H1 (cell line): ENCODE data around the gene PLD3. TPM values are rescaled to one million over a fixed set of nuclear protein-coding genes. Genes with fewer than 3 reads are reported as not detected.

Source experiments
- CTCF ChIA-PET: fragments of 300-600 bp; sonication (Branson Sonifier 250); formaldehyde crosslinking; loops from one replicate; lab custom pipeline; 2021; ENCODE audit not compliant: partially characterized antibody; lab: Charles Lee
- POLR2A ChIA-PET: fragments of 300-600 bp; sonication (Branson Sonifier 250); formaldehyde crosslinking; loops from one replicate; lab custom pipeline; 2021; ENCODE audit warnings: inconsistent platforms; ENCODE audit not compliant: partially characterized antibody; lab: Charles Lee
- DNase-seq, 2 experiments: peaks; one replicate each; pipeline versions ENCODE4 v3.0.0 to v3.0.0-alpha.2; 2010 to 2022; ENCODE audit warnings: low spot score in 2 of 2, low read depth in 1 of 2, mixed read lengths in 1 of 2
- FAIRE-seq: peaks from 2 replicates; lab custom pipeline; 2011; peaks lifted over from hg19 to GRCh38; lab: Jason Lieb, UNC
- H2AFZ ChIP-seq: 2 replicates; pipeline ENCODE4 v1.8.1; 2012; ENCODE audit warnings: low read length, inconsistent platforms
- H2AK5ac ChIP-seq: 2 replicates; pipeline ENCODE4 v1.6.1; 2013; ENCODE audit warnings: low read depth, low read length
- H2BK120ac ChIP-seq: replicated peaks from 2 replicates; pipeline ENCODE3; 2013; ENCODE audit warnings: low read depth, low read length, inconsistent platforms
- H2BK12ac ChIP-seq: 2 replicates; pipeline ENCODE4 v1.6.1; 2013; ENCODE audit warnings: low read depth, low read length
- H2BK15ac ChIP-seq: 2 replicates; pipeline ENCODE4 v1.6.1; 2013; ENCODE audit warnings: low read length
- H2BK20ac ChIP-seq: 2 replicates; pipeline ENCODE4 v1.6.1; 2013; ENCODE audit warnings: low read length
- H2BK5ac ChIP-seq: 2 replicates; pipeline ENCODE4 v1.6.1; 2013; ENCODE audit warnings: low read depth, low read length
- H3K14ac ChIP-seq: 2 replicates; pipeline ENCODE4 v1.6.1; 2013; ENCODE audit warnings: inconsistent platforms; ENCODE audit not compliant: insufficient read length
- H3K18ac ChIP-seq: 2 replicates; pipeline ENCODE4 v1.6.1; 2013; ENCODE audit warnings: low read length; ENCODE audit errors: extremely low read depth
- H3K23ac ChIP-seq: 2 replicates; pipeline ENCODE4 v1.6.1; 2013; ENCODE audit warnings: inconsistent platforms; ENCODE audit not compliant: insufficient read length
- H3K23me2 ChIP-seq: 2 replicates; pipeline ENCODE4 v1.6.1; 2013; ENCODE audit warnings: low read depth, low read length
- H3K27ac ChIP-seq: 2 replicates; pipeline ENCODE4 v1.6.1; 2011; ENCODE audit warnings: low read depth, low read length, inconsistent platforms
- H3K27me3 ChIP-seq, 4 experiments: replicated peaks in 1 of 4; 1 replicate in 1 of 4; 2 replicates in 3 of 4; pipeline versions ENCODE4 v1.6.1 to v1.8.1; 2011 to 2013; ENCODE audit warnings: low read length in 3 of 4, mild to moderate bottlenecking in 3 of 4, inconsistent platforms in 2 of 4, mixed read lengths in 2 of 4, moderate library complexity in 1 of 4; ENCODE audit not compliant: control insufficient read depth in 3 of 4, insufficient read depth in 3 of 4; ENCODE audit errors: extremely low read depth in 1 of 4
- H3K36me3 ChIP-seq, 4 experiments: 2 replicates each; pipeline versions ENCODE4 v1.6.1 to v1.8.1; 2011 to 2013; ENCODE audit warnings: mild to moderate bottlenecking in 4 of 4, low read length in 3 of 4, moderate library complexity in 2 of 4, control low read depth in 1 of 4, inconsistent platforms in 1 of 4; ENCODE audit not compliant: insufficient read depth in 4 of 4, control insufficient read depth in 2 of 4
- H3K4ac ChIP-seq: replicated peaks from 2 replicates; pipeline ENCODE3; 2013; ENCODE audit warnings: low read length, low read depth, mixed read lengths, inconsistent platforms; ENCODE audit not compliant: insufficient read length
- H3K4me1 ChIP-seq, 4 experiments: replicated peaks in 1 of 4; 1 replicate in 1 of 4; 2 replicates in 3 of 4; pipeline versions ENCODE4 v1.6.1 to v1.8.1; 2011 to 2013; ENCODE audit warnings: low read length in 3 of 4, inconsistent platforms in 2 of 4, mixed read lengths in 1 of 4; ENCODE audit not compliant: insufficient read depth in 4 of 4, control insufficient read depth in 3 of 4
- H3K4me2 ChIP-seq, 2 experiments: 2 replicates each; pipeline versions ENCODE4 v1.6.1 to v1.8.1; 2011 to 2013; ENCODE audit warnings: low read depth in 2 of 2, low read length in 2 of 2, control low read depth in 1 of 2, inconsistent platforms in 1 of 2, mild to moderate bottlenecking in 1 of 2; ENCODE audit not compliant: insufficient read depth in 1 of 2
- H3K4me3 ChIP-seq, 4 experiments: fragments of 200-600, 300-600 bp in 1 of 4; sonication (generic), shearing (Covaris generic), sonication (Bioruptor Twin) in 1 of 4; 2 replicates each; pipeline versions ENCODE4 v1.5.1 to v1.8.1; 2011 to 2016; ENCODE audit warnings: low read length in 4 of 4, low read depth in 3 of 4, control low read depth in 2 of 4, inconsistent platforms in 2 of 4, mild to moderate bottlenecking in 2 of 4, mixed read lengths in 1 of 4, moderate library complexity in 1 of 4; ENCODE audit not compliant: insufficient read depth in 2 of 4; ENCODE audit errors: extremely low read depth in 1 of 4
- H3K56ac ChIP-seq: replicated peaks from 2 replicates; pipeline ENCODE3; 2013; ENCODE audit warnings: low read depth, mild to moderate bottlenecking, mixed read lengths, low read length, inconsistent platforms; ENCODE audit not compliant: insufficient read length
- H3K79me1 ChIP-seq: 2 replicates; pipeline ENCODE4 v1.6.1; 2013; ENCODE audit warnings: low read depth, low read length, control low read depth
- H3K79me2 ChIP-seq, 2 experiments: 2 replicates each; pipeline versions ENCODE4 v1.6.1 to v1.8.1; 2012 to 2013; ENCODE audit warnings: low read length in 2 of 2, mild to moderate bottlenecking in 2 of 2, inconsistent platforms in 1 of 2; ENCODE audit not compliant: insufficient read depth in 2 of 2, control insufficient read depth in 1 of 2
- H3K9ac ChIP-seq, 4 experiments: replicated peaks in 1 of 4; 1 replicate in 1 of 4; 2 replicates in 3 of 4; pipeline versions ENCODE4 v1.6.1 to v1.8.1; 2011 to 2013; ENCODE audit warnings: low read depth in 3 of 4, low read length in 3 of 4, control low read depth in 2 of 4, mild to moderate bottlenecking in 2 of 4, moderate library complexity in 2 of 4, inconsistent platforms in 1 of 4; ENCODE audit errors: extremely low read depth in 1 of 4
- H3K9me3 ChIP-seq, 2 experiments: 2 replicates each; pipeline versions ENCODE4 v1.6.1 to v1.8.1; 2012 to 2013; ENCODE audit warnings: mild to moderate bottlenecking in 2 of 2, moderate library complexity in 2 of 2, control low read depth in 1 of 2, inconsistent platforms in 1 of 2, low read depth in 1 of 2, low read length in 1 of 2, mixed read lengths in 1 of 2; ENCODE audit not compliant: insufficient read depth in 2 of 2
- H4K20me1 ChIP-seq, 2 experiments: replicated peaks in 1 of 2; 2 replicates each; pipeline versions ENCODE3 to v1.8.1; 2011 to 2013; ENCODE audit warnings: inconsistent platforms in 2 of 2, low read length in 2 of 2, mild to moderate bottlenecking in 1 of 2; ENCODE audit not compliant: insufficient read depth in 2 of 2, control insufficient read depth in 1 of 2
- H4K5ac ChIP-seq: 2 replicates; pipeline ENCODE4 v1.6.1; 2013; ENCODE audit warnings: low read length, low read depth, mixed read lengths, inconsistent platforms; ENCODE audit not compliant: insufficient read length
- H4K8ac ChIP-seq: 2 replicates; pipeline ENCODE4 v1.8.0; 2013; ENCODE audit warnings: mild to moderate bottlenecking, moderate library complexity, low read length, inconsistent platforms; ENCODE audit not compliant: insufficient read depth; ENCODE audit errors: extremely low read depth
- H4K91ac ChIP-seq: replicated peaks from 2 replicates; pipeline ENCODE3; 2013; ENCODE audit warnings: low read length, mixed read lengths, inconsistent platforms; ENCODE audit not compliant: insufficient read length
- ASH2L ChIP-seq: fragments of 200-600, 300-600 bp; sonication (generic); IDR thresholded peaks from one replicate; pipeline ENCODE4 v1.7.1; 2017; ENCODE audit warnings: low read length
- BRCA1 ChIP-seq: IDR thresholded peaks from 2 replicates; pipeline ENCODE4 v1.6.1; 2012; ENCODE audit warnings: low read depth, low read length, improper control_type of control experiment
- CBX8 ChIP-seq: fragments of 300-800, 300-1000 bp; sonication (generic); IDR thresholded peaks from 2 replicates; pipeline ENCODE4 v1.7.1; 2016; ENCODE audit warnings: low read depth, low read length, borderline replicate concordance
- CHD1 ChIP-seq: IDR thresholded peaks from 2 replicates; pipeline ENCODE4 v1.6.1; 2012; ENCODE audit warnings: low read depth, low read length, improper control_type of control experiment
- KDM1A ChIP-seq: fragments of 200-600, 300-600 bp; sonication (generic); IDR thresholded peaks from 2 replicates; pipeline ENCODE4 v1.7.1; 2016; ENCODE audit warnings: mild to moderate bottlenecking, low read length, borderline replicate concordance
- MAFK ChIP-seq: IDR thresholded peaks from 2 replicates; pipeline ENCODE4 v1.6.1; 2012; ENCODE audit warnings: low read depth, mild to moderate bottlenecking, improper control_type of control experiment, low read length
- PHF8 ChIP-seq: fragments of 200-600 bp; sonication (generic); conservative IDR thresholded peaks from 2 replicates; pipeline ENCODE4 v1.7.1; 2012; ENCODE audit warnings: low read depth, mild to moderate bottlenecking, inconsistent platforms, low read length, moderate library complexity
- POLR2AphosphoS5 ChIP-seq: IDR thresholded peaks from 2 replicates; pipeline ENCODE4 v1.6.1; 2011; ENCODE audit warnings: low read depth, low read length
- POU5F1 ChIP-seq: IDR thresholded peaks from 2 replicates; pipeline ENCODE4 v1.6.1; 2011; ENCODE audit warnings: low read depth, mild to moderate bottlenecking, low read length, moderate library complexity
- RBBP5 ChIP-seq: IDR thresholded peaks from 2 replicates; pipeline ENCODE4 v1.7.1; 2012; ENCODE audit warnings: low read depth, mild to moderate bottlenecking, inconsistent platforms, low read length, moderate library complexity, borderline replicate concordance
- SAP30 ChIP-seq: fragments of 300-600 bp; sonication (generic); IDR thresholded peaks from 2 replicates; pipeline ENCODE4 v1.7.1; 2012; ENCODE audit warnings: low read length, moderate library complexity, mild to moderate bottlenecking, inconsistent platforms; ENCODE audit not compliant: insufficient read depth, insufficient replicate concordance
- TAF1 ChIP-seq: IDR thresholded peaks from 2 replicates; pipeline ENCODE4 v1.6.1; 2011; ENCODE audit warnings: mild to moderate bottlenecking, low read depth, low read length
- ZNF274 ChIP-seq: IDR thresholded peaks from 2 replicates; pipeline ENCODE4 v1.7.0; 2012; ENCODE audit warnings: low read length, borderline replicate concordance; ENCODE audit errors: extremely low read depth
- WGBS, 2 experiments: shearing (Covaris generic) in 1 of 2; methylation state at CpG; one replicate each; pipeline versions ENCODE4 v1.1.6 to v1.1.7; 2013 to 2015; ENCODE audit warnings: low lambda C conversion rate in 2 of 2, mixed read lengths in 2 of 2, inconsistent platforms in 1 of 2, low coverage in 1 of 2, missing lambda C conversion rate in 1 of 2; ENCODE audit not compliant: insufficient replicate concordance in 2 of 2, insufficient coverage in 1 of 2, insufficient read length in 1 of 2; ENCODE audit errors: extremely low coverage in 1 of 2, missing lambda C conversion rate in 1 of 2; 5-methylcytosine and 5-hydroxymethylcytosine counted together
- polyA plus RNA-seq, 7 experiments: library from polyadenylated mRNA; depleted of rRNA in 3 of 7; stranded (reverse) in 5 of 7; unstranded in 2 of 7; fragments of >200 nt in 5 of 7; fragments of 200-250 nt in 2 of 7; gene quantifications; 1 replicate in 5 of 7; 2 replicates in 1 of 7; 4 replicates in 1 of 7; pipeline versions ENCODE4 v1.2.1 to v1.2.3, GENCODE V29; 2011 to 2013; ENCODE audit warnings: missing spikeins in 2 of 7, mixed read lengths in 2 of 7
- total RNA-seq: library from RNA; stranded (reverse); fragmentation: NEBNext Ultra II Directional; extraction: Animal tissue kit (Norgen Biotek cat#: 25700); gene quantifications from 2 replicates; pipeline ENCODE4 v1.2.1, GENCODE V29; 2021

The PLD3 gene
- total and polyA plus RNA-seq, 2 of the 8 experiments (the other 6 are each of a cell fraction or from before 2014, with no cell fraction given), result 180 to 543 TPM

DNA sequence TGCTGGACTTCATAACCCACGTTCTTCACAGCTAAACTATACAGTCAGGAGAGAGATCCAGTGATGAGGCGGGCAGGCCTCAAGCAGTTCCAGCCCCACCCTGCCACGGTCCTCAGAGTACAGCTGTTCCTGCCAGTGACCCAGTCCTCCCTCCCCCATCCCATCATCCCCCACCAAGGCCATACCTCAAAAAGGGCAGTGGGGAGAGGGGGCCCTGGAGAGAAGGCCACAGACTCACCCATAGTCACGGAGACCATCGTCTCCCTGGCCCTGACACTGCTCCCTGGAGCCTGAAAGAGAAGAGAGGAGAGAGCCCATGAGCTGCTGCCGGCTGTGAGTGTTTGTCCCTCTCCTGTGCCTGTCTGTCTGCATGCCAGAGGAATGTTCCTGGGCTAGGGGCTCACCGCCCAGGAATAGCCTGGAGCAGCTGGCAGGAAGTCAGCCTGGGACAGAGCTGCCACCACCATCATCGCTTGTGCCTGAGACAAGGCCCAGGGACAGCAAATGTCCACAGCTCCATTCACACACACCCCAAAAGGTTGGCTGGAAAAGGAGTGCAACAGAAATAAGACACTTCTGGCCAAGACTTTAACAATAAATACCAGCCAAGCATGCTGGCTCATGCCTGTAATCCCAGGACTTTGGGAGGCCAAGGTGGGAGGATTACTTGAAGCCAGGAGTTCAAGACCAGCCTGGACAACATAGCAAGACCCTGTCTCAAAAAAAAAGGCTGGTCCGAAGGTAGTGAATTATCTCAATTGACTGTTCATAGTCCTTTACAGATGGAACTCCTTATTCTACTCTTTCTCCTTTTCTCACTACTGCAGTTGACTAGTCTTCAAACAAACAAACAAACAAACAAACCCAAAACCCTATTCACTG, 6.7 kb upstream of the PLD3 start:
- DNase-seq, result no peak
- no peaks in the 10 kb centered on the region for H3K4me1 ChIP-seq
- no peak overlapping the region for H3K4me3 ChIP-seq
- H3K56ac ChIP-seq, result no peak overlapping the region
- no peaks in the 10 kb centered on the region; a peak in 2 of 8 replicates for H3K36me3 ChIP-seq
- peaks cover 0 to 2% of the 10 kb centered on the region in 2 experiments; a peak in 2 of 4 replicates for H3K79me2 ChIP-seq
- H2BK20ac ChIP-seq, result no peak overlapping the region
- ChIA-PET POLR2A (interaction anchor here (1.3 kb wide), 1 partner anchor 25 kb away, joined by 3 read pairs; no protein-coding TSS in a partner anchor), CTCF (interaction anchor here (0.7 to 0.9 kb wide), 2 partner anchors 37 to 67 kb away, joined by 3 to 5 read pairs; no protein-coding TSS in a partner anchor)
- H3K4me2 ChIP-seq, result no peak overlapping the region
- no peak for FAIRE-seq
- WGBS, 2 experiments, result 93% methylated on average over 8 of the region's 9 CpGs; no CpG with 5 or more reads in 1 of the 2 experiments
- H3K9me3 ChIP-seq, result no peaks in the 10 kb centered on the region
- no peak overlapping the region for H3K4ac ChIP-seq
- no peaks in the 10 kb centered on the region for H3K27me3 ChIP-seq
- H3K79me1 ChIP-seq, result peaks cover 5% of the 10 kb centered on the region; the same call in 1 of the 2 replicates
- no peak overlapping the region for H3K27ac ChIP-seq
- no peak overlapping the region for H3K14ac ChIP-seq
- no peak overlapping the region for H3K9ac ChIP-seq
- no peak overlapping the region for H2BK15ac ChIP-seq
- no peak overlapping the region for H3K23ac ChIP-seq
- H4K8ac ChIP-seq, result no peak overlapping the region
- H3K23me2 ChIP-seq, result no peaks in the 10 kb centered on the region
- no peak overlapping the region for H4K91ac ChIP-seq
- H3K18ac ChIP-seq, result no peak overlapping the region
- no peak overlapping the region for H2AK5ac ChIP-seq
- H2BK5ac ChIP-seq, result no peak overlapping the region
- peaks cover 0 to 8% of the 10 kb centered on the region in 2 experiments for H4K20me1 ChIP-seq
- TF ChIP-seq CBX8, result no peak
- TF ChIP-seq CHD1, result no peak
- no peak for TF ChIP-seq TAF1
- TF ChIP-seq PHF8, result no peak
- TF ChIP-seq BRCA1, result no peak
- TF ChIP-seq ASH2L, result no peak
- TF ChIP-seq MAFK, result no peak
- no peak for TF ChIP-seq KDM1A
- TF ChIP-seq RBBP5, result no peak
- no peak for TF ChIP-seq POU5F1
- no peak for TF ChIP-seq POLR2AphosphoS5
- TF ChIP-seq ZNF274, result no peak
- no peak for TF ChIP-seq SAP30
- no peak overlapping the region for H2BK120ac ChIP-seq
- H2BK12ac ChIP-seq, result no peak overlapping the region
- H2AFZ ChIP-seq, result no peak overlapping the region
- H4K5ac ChIP-seq, result no peak overlapping the region
